OCI-LY1 (cell line): ENCODE measurements around the gene PDCD1LG2.

Experiments used
- CTCF ChIP-seq: fragments of 200-600 bp; sonication (generic), shearing (Covaris generic); IDR thresholded peaks from 2 replicates; pipeline ENCODE4 v1.5.1; 2017; ENCODE audit warnings: mild to moderate bottlenecking, antibody characterized with exemption, low read length, moderate library complexity, mixed read lengths
- EZH2 ChIP-seq: fragments of 200-600 bp; sonication (generic), shearing (Covaris generic); IDR thresholded peaks from 2 replicates; pipeline ENCODE4 v1.8.0; 2017; ENCODE audit warnings: borderline replicate concordance, mixed run types, mild to moderate bottlenecking, antibody characterized with exemption, low read length, moderate library complexity, mixed read lengths

DNA sequence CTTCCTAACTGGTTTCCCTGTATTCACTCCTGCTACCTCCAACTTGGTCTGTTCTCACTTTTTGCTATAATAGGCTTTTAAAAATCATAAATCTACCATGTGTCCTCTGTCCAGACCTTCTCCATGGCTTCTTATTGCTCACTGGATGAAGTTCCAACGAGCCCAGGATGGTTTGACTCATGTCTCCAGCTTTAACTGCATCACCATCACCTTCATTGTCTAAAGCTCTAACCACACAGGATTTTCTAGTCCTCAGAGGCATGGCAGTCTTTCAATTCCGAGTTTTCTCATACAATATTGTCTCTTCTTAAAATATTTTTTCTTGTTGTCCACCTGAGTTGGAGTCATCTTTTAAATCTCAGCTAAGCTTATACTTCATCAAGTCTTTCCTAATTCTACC lies 49.3 kb downstream of the PDCD1LG2 start:
- TF ChIP-seq CTCF: no peak
- TF ChIP-seq EZH2: no peak
